Calu3 (cell line): ENCODE data around the gene AP3B1. TPM values are rescaled to one million over a fixed set of nuclear protein-coding genes. Genes with fewer than 3 reads are reported as not detected.
A peak's percentile ranks its signal among the peaks of the same experiment; 100 is the strongest.

Experiments
- BruUV-seq: library from RNA; stranded (reverse); fragments of 400-500 nt; replicated peaks from 2 replicates; lab custom pipeline; 2021; lab: Mats Ljungman, UMichigan
- CTCF ChIA-PET: fragments of 300-600 bp; sonication (Branson Sonifier 250); formaldehyde crosslinking; loops from one replicate; lab custom pipeline; 2022; ENCODE audit warnings: antibody characterized with exemption; lab: Charles Lee
- DNase-seq: peaks from one replicate; pipeline ENCODE4 v3.0.0; 2022
- H3K27ac Mint-ChIP-seq: one replicate; pipeline ENCODE4 v1.8.0; 2022; ENCODE audit warnings: mixed read lengths; ENCODE audit not compliant: unreplicated experiment
- H3K27me3 Mint-ChIP-seq: one replicate; pipeline ENCODE4 v1.8.0; 2022; ENCODE audit warnings: mixed read lengths; ENCODE audit not compliant: unreplicated experiment
- H3K36me3 Mint-ChIP-seq: one replicate; pipeline ENCODE4 v1.8.0; 2022; ENCODE audit warnings: mild to moderate bottlenecking, moderate library complexity, mixed read lengths; ENCODE audit not compliant: insufficient read depth, unreplicated experiment
- H3K4me1 Mint-ChIP-seq: one replicate; pipeline ENCODE4 v1.8.0; 2022; ENCODE audit warnings: mild to moderate bottlenecking, low read depth, mixed read lengths; ENCODE audit not compliant: unreplicated experiment
- H3K4me3 Mint-ChIP-seq: one replicate; pipeline ENCODE4 v1.8.0; 2022; ENCODE audit warnings: mild to moderate bottlenecking, low read depth, moderate library complexity, mixed read lengths; ENCODE audit not compliant: unreplicated experiment
- H3K9me3 Mint-ChIP-seq: one replicate; pipeline ENCODE4 v1.8.0; 2022; ENCODE audit warnings: low read depth, mixed read lengths; ENCODE audit not compliant: unreplicated experiment
- intact Hi-C: fragments of 100-400 bp; cut with micrococcal nuclease; formaldehyde crosslinking; loops from one replicate; pipeline ENCODE4 v1.10.0; 2022; ENCODE audit not compliant: unreplicated experiment
- total RNA-seq: library from RNA; stranded (reverse); gene quantifications from 2 replicates; pipeline ENCODE4 v1.2.3, GENCODE V29; 2022
- TF ChIP-seq, protein P1 (sequence below): fragments of 200-600 bp; IDR thresholded peaks from one replicate; pipeline ENCODE4 v1.8.0; 2022; ENCODE audit warnings: antibody characterized with exemption; ENCODE audit not compliant: unreplicated experiment

AP3B1 gene
- total RNA-seq, 1 experiment from 2014 or later: 66.9 TPM

DNA sequence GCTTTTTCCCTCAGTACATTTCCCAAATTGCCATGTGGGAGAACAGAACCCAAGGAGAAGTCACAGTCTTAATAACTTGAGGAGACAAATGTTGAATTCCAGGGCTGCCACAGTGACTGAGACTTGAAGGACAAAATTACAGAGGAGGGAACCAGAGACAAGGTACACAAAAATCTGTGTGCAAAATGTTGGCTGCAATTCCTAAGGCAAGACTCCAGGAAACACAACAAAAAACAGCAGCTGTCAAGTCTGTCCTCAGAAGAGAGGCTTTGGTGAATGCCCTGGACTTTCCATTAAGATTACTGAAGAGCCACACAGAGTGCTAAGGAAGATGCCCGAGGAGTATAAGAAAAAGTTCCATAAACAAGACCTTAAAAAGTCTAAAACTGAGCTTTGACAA, 21.1 kb downstream of the AP3B1 start:
- DNase-seq: no peak
- Mint-ChIP-seq H3K27me3 (no peaks in the 10 kb centered on the region), H3K4me1 (peaks cover 7% of the 10 kb centered on the region), H3K4me3 (no peak overlapping the region), H3K36me3 (no peaks in the 10 kb centered on the region), H3K9me3 (no peaks in the 10 kb centered on the region), H3K27ac (no peak overlapping the region)
- TF ChIP-seq, protein P1, sequence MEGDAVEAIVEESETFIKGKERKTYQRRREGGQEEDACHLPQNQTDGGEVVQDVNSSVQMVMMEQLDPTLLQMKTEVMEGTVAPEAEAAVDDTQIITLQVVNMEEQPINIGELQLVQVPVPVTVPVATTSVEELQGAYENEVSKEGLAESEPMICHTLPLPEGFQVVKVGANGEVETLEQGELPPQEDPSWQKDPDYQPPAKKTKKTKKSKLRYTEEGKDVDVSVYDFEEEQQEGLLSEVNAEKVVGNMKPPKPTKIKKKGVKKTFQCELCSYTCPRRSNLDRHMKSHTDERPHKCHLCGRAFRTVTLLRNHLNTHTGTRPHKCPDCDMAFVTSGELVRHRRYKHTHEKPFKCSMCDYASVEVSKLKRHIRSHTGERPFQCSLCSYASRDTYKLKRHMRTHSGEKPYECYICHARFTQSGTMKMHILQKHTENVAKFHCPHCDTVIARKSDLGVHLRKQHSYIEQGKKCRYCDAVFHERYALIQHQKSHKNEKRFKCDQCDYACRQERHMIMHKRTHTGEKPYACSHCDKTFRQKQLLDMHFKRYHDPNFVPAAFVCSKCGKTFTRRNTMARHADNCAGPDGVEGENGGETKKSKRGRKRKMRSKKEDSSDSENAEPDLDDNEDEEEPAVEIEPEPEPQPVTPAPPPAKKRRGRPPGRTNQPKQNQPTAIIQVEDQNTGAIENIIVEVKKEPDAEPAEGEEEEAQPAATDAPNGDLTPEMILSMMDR: no peak
- CTCF ChIA-PET: interaction anchor here (0.7 kb wide), 1 partner anchor 88 kb away, joined by 5 read pairs; no protein-coding TSS in a partner anchor
- intact Hi-C loops: no loop called here
- BruUV-seq: no TSS peak

DNA sequence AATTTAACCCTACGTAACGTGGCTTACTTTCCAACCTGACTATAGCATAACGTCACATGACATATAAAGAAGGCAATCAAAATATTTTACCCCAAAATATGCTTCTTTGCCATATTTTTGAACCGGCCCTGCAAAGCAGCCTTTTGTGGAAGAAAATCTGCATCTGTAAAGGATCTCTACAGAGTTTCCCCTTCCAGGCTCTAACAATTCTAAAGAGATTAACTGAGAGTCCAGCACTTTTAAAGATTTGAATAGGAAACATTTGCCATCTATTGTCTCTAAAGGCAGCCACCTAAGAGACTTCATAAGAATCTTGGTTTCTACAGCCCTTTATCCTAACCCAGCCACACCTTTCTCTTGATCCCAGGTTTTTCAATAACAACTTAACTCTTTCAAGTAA, 22.7 kb downstream of the AP3B1 start:
- intact Hi-C loops: no loop called here
- Mint-ChIP-seq H3K9me3 (no peaks in the 10 kb centered on the region), H3K27ac (no peak overlapping the region), H3K4me3 (no peak overlapping the region), H3K36me3 (no peaks in the 10 kb centered on the region), H3K27me3 (no peaks in the 10 kb centered on the region), H3K4me1 (no peaks in the 10 kb centered on the region)
- BruUV-seq: no TSS peak
- no peak for DNase-seq
- CTCF ChIA-PET: no interaction called here
- TF ChIP-seq, protein P1: no peak

DNA sequence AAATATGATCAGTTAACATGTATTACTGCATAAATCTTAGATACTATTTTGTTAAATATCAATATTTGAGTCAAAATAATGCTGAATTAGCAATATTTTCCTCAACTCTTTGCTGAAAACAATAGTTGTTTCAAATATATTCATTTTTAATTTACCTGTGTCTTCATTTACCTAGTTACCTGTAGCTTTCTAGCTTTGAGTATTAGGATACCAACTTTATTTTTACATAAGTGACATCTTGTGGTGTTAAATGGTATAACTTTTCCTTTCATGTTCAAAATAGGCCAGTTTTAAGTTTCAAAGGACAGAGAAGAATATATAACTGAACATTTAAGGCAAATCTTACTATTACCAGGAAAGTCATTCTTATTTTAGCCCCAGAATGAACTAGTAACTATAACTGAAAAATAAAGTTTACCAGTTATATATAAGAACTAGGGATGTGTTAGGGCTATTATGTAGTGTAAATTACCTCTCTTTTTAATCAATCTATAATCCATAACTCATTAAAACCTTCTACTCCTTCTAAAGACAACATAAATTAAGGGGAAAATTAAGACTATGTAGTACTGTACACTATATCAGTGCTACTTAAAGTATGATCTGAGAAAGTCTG, 25.3 kb downstream of the AP3B1 start:
- Mint-ChIP-seq H3K27me3 (no peaks in the 10 kb centered on the region), H3K4me1 (no peaks in the 10 kb centered on the region), H3K9me3 (no peaks in the 10 kb centered on the region), H3K36me3 (no peaks in the 10 kb centered on the region), H3K4me3 (no peak overlapping the region), H3K27ac (no peak overlapping the region)
- TF ChIP-seq, protein P1: peak; percentile 43
- CTCF ChIA-PET: interaction anchor here (0.7 to 1.4 kb wide), 5 partner anchors 25 to 708 kb away, joined by 3 to 14 read pairs (median 4); partner anchors contain the start of gene AP3B1
- BruUV-seq: no TSS peak
- intact Hi-C loops: loop anchor here (1.0 to 5.0 kb wide), 2 partner anchors 47 to 709 kb away; no protein-coding TSS in a partner anchor
- no peak for DNase-seq

DNA sequence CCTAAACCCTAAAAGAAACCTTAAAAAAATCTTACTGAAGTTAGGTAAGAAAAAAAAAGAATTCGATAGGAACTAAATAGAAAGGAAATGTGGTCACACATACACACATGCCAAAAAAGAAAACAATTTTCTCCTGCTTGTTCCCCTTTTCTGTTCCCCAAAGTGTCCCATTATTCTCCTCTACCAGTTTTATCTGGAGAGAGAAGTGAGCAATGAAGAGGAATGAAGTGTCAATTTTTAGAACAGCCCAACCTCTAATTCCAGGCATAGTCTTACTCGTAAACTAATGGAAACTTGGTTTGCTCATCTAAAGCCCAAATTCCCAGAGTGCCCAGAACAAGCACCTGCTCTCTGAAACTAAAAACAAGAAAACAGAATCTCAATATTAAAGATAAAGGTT, 26.1 kb downstream of the AP3B1 start:
- BruUV-seq: no TSS peak
- no peaks in the 10 kb centered on the region for H3K27me3 Mint-ChIP-seq
- no peaks in the 10 kb centered on the region for H3K4me1 Mint-ChIP-seq
- no peak for DNase-seq
- no peak overlapping the region for H3K27ac Mint-ChIP-seq
- H3K4me3 Mint-ChIP-seq: no peak overlapping the region
- CTCF ChIA-PET: interaction anchor here (1.1 to 1.4 kb wide), 2 partner anchors 29 to 708 kb away, joined by 4 read pairs; no protein-coding TSS in a partner anchor
- no peaks in the 10 kb centered on the region for H3K36me3 Mint-ChIP-seq
- H3K9me3 Mint-ChIP-seq: no peaks in the 10 kb centered on the region
- TF ChIP-seq, protein P1: no peak
- intact Hi-C loops: loop anchor here (5.0 kb wide), 1 partner anchor 46 kb away; no protein-coding TSS in a partner anchor
